ENCODE data around the gene POU2AF2.

GRCh38 chr11:111269146-111269868 is 23.8 kb downstream of the POU2AF2 start:
- TF ChIP-seq POLR2A (IDR thresholded peaks at IDR 0.05; ENCODE audit: low read length), result no peak
- no peak for TF ChIP-seq GATA1 (IDR thresholded peaks at IDR 0.05; ENCODE audit: low read depth, low read length)
